ENCODE data around the gene SF3A1. TPM values are rescaled to one million over a fixed set of nuclear protein-coding genes. Genes with fewer than 3 reads are reported as not detected.

The SF3A1 gene
- total and polyA plus RNA-seq, 2 of the 8 experiments (the other 6 are each of a cell fraction or from before 2014, with no cell fraction given) = 27.8 to 285 TPM

- no peak overlapping the region for H3K27ac ChIP-seq (ENCODE audit: low read depth, low read length)
- TF ChIP-seq NANOG (IDR thresholded peaks at IDR 0.05; ENCODE audit: insufficient read depth, low read depth, low read length, poor library complexity, severe bottlenecking) (no peak), PHF8 (conservative IDR thresholded peaks at IDR 0.05; ENCODE audit: low read depth, low read length) (no peak), EGR1 (IDR thresholded peaks at IDR 0.05; ENCODE audit: borderline replicate concordance, low read depth, low read length) (no peak), BRCA1 (IDR thresholded peaks at IDR 0.05; ENCODE audit: low read depth, low read length) (no peak), GABPA (IDR thresholded peaks at IDR 0.05; ENCODE audit: borderline replicate concordance, insufficient read depth, low read length) (no peak), EZH2 (IDR thresholded peaks at IDR 0.05; ENCODE audit: low read depth, low read length, severe bottlenecking) (no peak), ATF2 (IDR thresholded peaks at IDR 0.05; ENCODE audit: low read length) (no peak), CHD1 (IDR thresholded peaks at IDR 0.05; ENCODE audit: low read depth, low read length) (no peak)
These were observed 70.9 kb downstream of the SF3A1 start for GRCh38 chr22:30285846-30286200.

More at GRCh38 chr22:30285846-30286200, 70.9 kb downstream of the SF3A1 start:
- no peak for FAIRE-seq
- Histone ChIP-seq H3K9me3 (ENCODE audit: insufficient read depth in 2 of 2, low read depth in 1 of 2, low read length in 1 of 2) (no peaks in the 10 kb centered on the region), H4K20me1 (replicated peaks in 1 of 2; ENCODE audit: control insufficient read depth in 1 of 2, insufficient read depth in 2 of 2, low read length in 2 of 2) (peaks cover 0 to 4% of the 10 kb centered on the region in 2 experiments), H3K36me3 (ENCODE audit: control insufficient read depth in 2 of 4, insufficient read depth in 4 of 4, low read length in 3 of 4) (no peaks in the 10 kb centered on the region), H2BK12ac (ENCODE audit: low read depth, low read length) (no peak overlapping the region), H4K8ac (ENCODE audit: extremely low read depth, insufficient read depth, low read length) (no peak overlapping the region; the same call in 1 of the 2 replicates), H3K9ac (replicated peaks in 1 of 4; ENCODE audit: extremely low read depth in 1 of 4, low read depth in 3 of 4, low read length in 3 of 4) (no peak overlapping the region), H2BK120ac (replicated peaks; ENCODE audit: low read depth, low read length) (no peak overlapping the region), H3K4ac (replicated peaks; ENCODE audit: insufficient read length, low read depth, low read length) (no peak overlapping the region), H3K79me2 (ENCODE audit: control insufficient read depth in 1 of 2, insufficient read depth in 2 of 2, low read length in 2 of 2) (no peaks in the 10 kb centered on the region), H2AFZ (ENCODE audit: low read length) (no peak overlapping the region), H3K23me2 (ENCODE audit: low read depth, low read length) (peaks cover 12% of the 10 kb centered on the region; the same call in 1 of the 2 replicates), H3K79me1 (ENCODE audit: low read depth, low read length) (no peaks in the 10 kb centered on the region), H4K5ac (ENCODE audit: insufficient read length, low read depth, low read length) (no peak overlapping the region), H4K91ac (replicated peaks; ENCODE audit: insufficient read length, low read length) (no peak overlapping the region), H3K4me2 (ENCODE audit: insufficient read depth in 1 of 2, low read depth in 2 of 2, low read length in 2 of 2) (no peak overlapping the region), H2BK5ac (ENCODE audit: low read depth, low read length) (no peak overlapping the region), H2BK15ac (ENCODE audit: low read length) (no peak overlapping the region), H3K23ac (ENCODE audit: insufficient read length) (no peak overlapping the region), H2AK5ac (ENCODE audit: low read depth, low read length) (no peak overlapping the region), H3K4me3 (ENCODE audit: extremely low read depth in 1 of 4, insufficient read depth in 2 of 4, low read depth in 3 of 4, low read length in 4 of 4) (no peak overlapping the region), H2BK20ac (ENCODE audit: low read length) (no peak overlapping the region), H3K56ac (replicated peaks; ENCODE audit: insufficient read length, low read depth, low read length) (no peak overlapping the region), H3K4me1 (replicated peaks in 1 of 4; ENCODE audit: control insufficient read depth in 3 of 4, insufficient read depth in 4 of 4, low read length in 3 of 4) (peaks cover 0 to 19% (median 13%) of the 10 kb centered on the region in 4 experiments; a peak in 6 of 7 replicates), H3K18ac (ENCODE audit: extremely low read depth, low read length) (no peak overlapping the region), H3K14ac (ENCODE audit: insufficient read length) (no peak overlapping the region), H3K27me3 (replicated peaks in 1 of 4; ENCODE audit: control insufficient read depth in 3 of 4, extremely low read depth in 1 of 4, insufficient read depth in 3 of 4, low read length in 3 of 4) (no peaks in the 10 kb centered on the region)
- POLR2A ChIA-PET (ENCODE audit: partially characterized antibody) = no interaction called here
- WGBS, 2 experiments (ENCODE audit: extremely low coverage in 1 of 2, insufficient coverage in 1 of 2, insufficient read length in 1 of 2, insufficient replicate concordance in 2 of 2, low coverage in 1 of 2, low lambda C conversion rate in 2 of 2, missing lambda C conversion rate in 1 of 2) = 93% methylated on average over 6 of the region's 8 CpGs; no CpG with 5 or more reads in 1 of the 2 experiments
- DNase-seq (ENCODE audit: low read depth in 1 of 2, low spot score in 2 of 2) = no peak
- CTCF ChIA-PET (ENCODE audit: partially characterized antibody) = interaction anchor here (0.6 to 9.1 kb wide), 16 partner anchors 8 to 178 kb away, joined by 3 to 203 read pairs (median 4); partner anchors contain the start of gene TBC1D10A
